ENCODE results near the gene LRRC27.
A peak's percentile ranks its signal among the peaks of the same experiment; 100 is the strongest.
"Not testable (repeated sequence)": the region's sequence is repeated elsewhere in the genome, so short reads cannot be mapped to it uniquely, and the experiment has no call there.

Gene LRRC27
- total RNA-seq: 0.91 to 13.5 (median 5.0) reads per million in 17 experiments

- DNase-seq: peak; percentile 98 to 99 (median 98)
Observed at GRCh38 chr10:132331601-132332432, at the start of gene LRRC27. TSS of gene LRRC27 (plus strand) at chr10:132332193. CDS start at chr10:132333525, 1,332 bp downstream.

- DNase-seq: no peak
Observed at GRCh38 chr10:132282667-132283603, 49.1 kb upstream of the LRRC27 start.

GRCh38 chr10:132283604-132284382 is 48.2 kb upstream of the LRRC27 start:
- no peak for DNase-seq

GRCh38 chr10:132289439-132289838 is 42.6 kb upstream of the LRRC27 start:
- DNase-seq: no peak

GRCh38 chr10:132290631-132291030 is 41.4 kb upstream of the LRRC27 start:
- no peak for DNase-seq

GRCh38 chr10:132291826-132292225 is 40.2 kb upstream of the LRRC27 start:
- no peak for DNase-seq

GRCh38 chr10:132292287-132293200 is 39.4 kb upstream of the LRRC27 start:
- DNase-seq: no peak

- no peak for DNase-seq
Observed at GRCh38 chr10:132293201-132293812, 38.7 kb upstream of the LRRC27 start.

- no peak for DNase-seq
Observed at GRCh38 chr10:132293813-132294520, 38.0 kb upstream of the LRRC27 start.

GRCh38 chr10:132294561-132295318 is 37.3 kb upstream of the LRRC27 start:
- DNase-seq: no peak

GRCh38 chr10:132295481-132295880 is 36.5 kb upstream of the LRRC27 start:
- DNase-seq: not testable (repeated sequence)

- DNase-seq: no peak
Observed at GRCh38 chr10:132296666-132297443, 35.1 kb upstream of the LRRC27 start.

GRCh38 chr10:132297526-132297925 is 34.5 kb upstream of the LRRC27 start:
- no peak for DNase-seq

- no peak for DNase-seq
Observed at GRCh38 chr10:132298038-132298881, 33.7 kb upstream of the LRRC27 start.

GRCh38 chr10:132299371-132300336 is 32.3 kb upstream of the LRRC27 start:
- no peak for DNase-seq

- DNase-seq: no peak
Observed at GRCh38 chr10:132300582-132300981, 31.4 kb upstream of the LRRC27 start.

Measured in suppressor macrophage (primary cell).